K562 (cell line): Measurements from ENCODE around the gene UBE2A. TPM values are rescaled to one million over a fixed set of nuclear protein-coding genes. Genes with fewer than 3 reads are reported as not detected.

ENCODE experiments used
- EWSR1 ChIP-seq: fragments of 450-650 bp; IDR thresholded peaks from 2 replicates; pipeline ENCODE4 v1.6.1; 2018; ENCODE audit warnings: borderline replicate concordance, mild to moderate bottlenecking, low read depth, moderate library complexity; ENCODE audit not compliant: partially characterized antibody
- FOXK2 ChIP-seq, 2 experiments: fragments of 450-650 bp; IDR thresholded peaks in 1 of 2; conservative IDR thresholded peaks in 1 of 2; 2 replicates each; pipeline ENCODE4 v1.6.1; 2016; ENCODE audit warnings: low read depth in 2 of 2, mild to moderate bottlenecking in 1 of 2
- ILF3 ChIP-seq: fragments of 450-650 bp; IDR thresholded peaks from 2 replicates; pipeline ENCODE4 v1.6.1; 2018; ENCODE audit warnings: antibody characterized with exemption, mild to moderate bottlenecking, moderate library complexity, borderline replicate concordance
- JUND ChIP-seq, 2 experiments: IDR thresholded peaks; 2 replicates in 1 of 2; 3 replicates in 1 of 2; pipeline ENCODE4 v1.6.1; 2011; ENCODE audit warnings: borderline replicate concordance in 2 of 2, low read depth in 2 of 2, low read length in 2 of 2, improper control_type of control experiment in 1 of 2, missing biosample characterization in 1 of 2, missing genetic modification characterization in 1 of 2, missing genetic modification reagents in 1 of 2
- KDM5B ChIP-seq: fragments of 200-600 bp; sonication (generic); IDR thresholded peaks from 2 replicates; pipeline ENCODE4 v1.6.1; 2012; ENCODE audit warnings: low read depth, mild to moderate bottlenecking, moderate library complexity, low read length, control low read depth, inconsistent platforms; ENCODE audit not compliant: insufficient replicate concordance
- NEUROD1 ChIP-seq: fragments of 150-350 bp; IDR thresholded peaks from 2 replicates; pipeline ENCODE4 v1.6.1; 2014; ENCODE audit warnings: borderline replicate concordance, low read length, low read depth; ENCODE audit not compliant: partially characterized antibody
- POLR2A ChIP-seq: fragments of 450-650 bp; conservative IDR thresholded peaks from 2 replicates; pipeline ENCODE4 v1.6.1; 2016
- TCF7 ChIP-seq: sonication (generic); IDR thresholded peaks from 2 replicates; pipeline ENCODE4 v1.6.1; 2016; ENCODE audit warnings: antibody characterized with exemption, borderline replicate concordance
- THRAP3 ChIP-seq: fragments of 450-650 bp; IDR thresholded peaks from 2 replicates; pipeline ENCODE4 v1.6.1; 2016; ENCODE audit warnings: mild to moderate bottlenecking, inconsistent platforms, borderline replicate concordance
- ZNF12 ChIP-seq: sonication (generic); formaldehyde crosslinking; IDR thresholded peaks from 2 replicates; pipeline ENCODE4 v1.4.0; 2020; ENCODE audit warnings: mild to moderate bottlenecking, missing genetic modification reagents
- ZNF165 ChIP-seq: fragments of 250-450 bp; sonication (Bioruptor Pico); IDR thresholded peaks from 2 replicates; pipeline ENCODE4 v1.4.0; 2020; ENCODE audit warnings: borderline replicate concordance
- ZNF274 ChIP-seq: IDR thresholded peaks from 2 replicates; pipeline ENCODE4 v1.6.1; 2011; ENCODE audit warnings: low read depth, mild to moderate bottlenecking, low read length, moderate library complexity, borderline replicate concordance
- ZNF3 ChIP-seq: fragments of 250-450 bp; sonication (Bioruptor Pico); IDR thresholded peaks from 2 replicates; pipeline ENCODE4 v1.5.0; 2021; ENCODE audit warnings: mild to moderate bottlenecking, moderate library complexity
- ZNF695 ChIP-seq: fragments of 450-650 bp; formaldehyde crosslinking; IDR thresholded peaks from 2 replicates; pipeline ENCODE4 v1.4.0; 2020; ENCODE audit warnings: mild to moderate bottlenecking, moderate library complexity
- polyA plus RNA-seq, 8 experiments: library from polyadenylated mRNA; depleted of rRNA in 4 of 8; stranded (reverse) in 5 of 8; unstranded in 3 of 8; fragments of >200 nt; fragmentation: Nextera tagmentation in 2 of 8; fragmentation: Illumina TruSeq in 1 of 8; extraction: Ambion mirVana in 2 of 8; extraction: Trizol in 1 of 8; gene quantifications; 2 replicates each; pipeline versions ENCODE4 v1.2.1 to v1.2.3, GENCODE V29; 2011 to 2014; ENCODE audit warnings: inconsistent platforms in 1 of 8, missing spikeins in 1 of 8
- total RNA-seq, 7 experiments: library from RNA; depleted of rRNA in 6 of 7; stranded (reverse); fragments of >200 nt in 6 of 7; fragmentation: Illumina TruSeq in 2 of 7; extraction: Trizol in 2 of 7; gene quantifications; 2 replicates each; pipeline versions ENCODE4 v1.2.1 to v1.2.3, GENCODE V29; 2011 to 2021; ENCODE audit warnings: low replicate concordance in 1 of 7
- TF ChIP-seq, protein P1 (sequence below): sonication (generic); formaldehyde crosslinking; IDR thresholded peaks from 2 replicates; pipeline ENCODE4 v1.8.0; 2022; ENCODE audit warnings: mild to moderate bottlenecking, missing genetic modification reagents
- TF ChIP-seq, protein P2 (sequence below): sonication (generic); formaldehyde crosslinking; IDR thresholded peaks from 2 replicates; pipeline ENCODE4 v1.8.0; 2023; ENCODE audit warnings: missing genetic modification reagents, mild to moderate bottlenecking, borderline replicate concordance
- TF ChIP-seq, protein P3 (sequence below): fragments of 450-650 bp; IDR thresholded peaks from 2 replicates; pipeline ENCODE4 v1.6.1; 2018; ENCODE audit not compliant: partially characterized antibody

Gene UBE2A
- total and polyA plus RNA-seq, 9 of the 15 experiments (the other 6 are each of a cell fraction or from before 2014, with no cell fraction given): 21.6 to 87.6 (median 47.8) TPM

DNA sequence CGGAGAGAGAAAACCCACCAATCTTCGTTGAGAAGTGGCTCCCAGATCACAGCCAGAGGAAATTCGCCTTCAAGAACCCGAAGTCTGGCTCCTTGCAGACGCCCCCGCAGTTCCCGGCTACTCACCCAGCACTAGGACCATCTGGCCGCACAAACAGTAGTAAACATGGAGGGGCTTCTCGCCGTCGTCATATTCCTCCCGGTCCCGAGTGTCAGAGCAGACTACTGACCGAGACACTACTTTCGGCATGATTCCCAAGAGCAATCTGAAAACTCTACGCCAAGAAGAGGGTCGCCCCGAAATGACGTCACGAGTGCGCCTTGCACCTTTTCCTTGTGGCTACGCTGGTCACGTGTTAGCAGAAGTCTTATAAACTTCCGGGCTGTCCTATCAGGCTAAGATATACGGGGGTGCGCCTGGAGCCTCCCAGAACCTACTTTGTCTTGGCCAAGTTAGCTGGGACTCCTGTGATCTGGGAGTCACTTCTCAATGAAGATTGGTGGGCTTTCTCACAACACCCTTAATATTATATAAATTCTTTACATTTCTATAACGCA lies 9.2 kb upstream of the UBE2A start, which contains the start of gene STEEP1 (continued):
- TF ChIP-seq, protein P1, sequence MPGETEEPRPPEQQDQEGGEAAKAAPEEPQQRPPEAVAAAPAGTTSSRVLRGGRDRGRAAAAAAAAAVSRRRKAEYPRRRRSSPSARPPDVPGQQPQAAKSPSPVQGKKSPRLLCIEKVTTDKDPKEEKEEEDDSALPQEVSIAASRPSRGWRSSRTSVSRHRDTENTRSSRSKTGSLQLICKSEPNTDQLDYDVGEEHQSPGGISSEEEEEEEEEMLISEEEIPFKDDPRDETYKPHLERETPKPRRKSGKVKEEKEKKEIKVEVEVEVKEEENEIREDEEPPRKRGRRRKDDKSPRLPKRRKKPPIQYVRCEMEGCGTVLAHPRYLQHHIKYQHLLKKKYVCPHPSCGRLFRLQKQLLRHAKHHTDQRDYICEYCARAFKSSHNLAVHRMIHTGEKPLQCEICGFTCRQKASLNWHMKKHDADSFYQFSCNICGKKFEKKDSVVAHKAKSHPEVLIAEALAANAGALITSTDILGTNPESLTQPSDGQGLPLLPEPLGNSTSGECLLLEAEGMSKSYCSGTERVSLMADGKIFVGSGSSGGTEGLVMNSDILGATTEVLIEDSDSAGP: no peak
- TF ChIP-seq ZNF274 (no peak), ZNF165 (CRISPR knock-in tag) (no peak), KDM5B (peak; percentile 68), EWSR1 (no peak), THRAP3 (no peak), NEUROD1 (peak; percentile 37), ZNF695 (no peak), JUND (IDR thresholded peaks at IDR 0.05; ENCODE audit: borderline replicate concordance, low read depth, low read length) (peak; percentile 94), JUND (tag; IDR thresholded peaks at IDR 0.05; ENCODE audit: borderline replicate concordance, low read depth, low read length) (no peak; the same call in 2 of the 3 replicates), POLR2A (peak; percentile 81), ZNF3 (CRISPR knock-in tag) (no peak), FOXK2 (conservative IDR thresholded peaks at IDR 0.05 in 1 of 2, IDR thresholded peaks at IDR 0.05 in 1 of 2; ENCODE audit: low read depth in 2 of 2) (peak; percentile 95 to 99), TCF7 (no peak), ILF3 (no peak), ZNF12 (CRISPR knock-in tag) (no peak)
- TF ChIP-seq, protein P2, sequence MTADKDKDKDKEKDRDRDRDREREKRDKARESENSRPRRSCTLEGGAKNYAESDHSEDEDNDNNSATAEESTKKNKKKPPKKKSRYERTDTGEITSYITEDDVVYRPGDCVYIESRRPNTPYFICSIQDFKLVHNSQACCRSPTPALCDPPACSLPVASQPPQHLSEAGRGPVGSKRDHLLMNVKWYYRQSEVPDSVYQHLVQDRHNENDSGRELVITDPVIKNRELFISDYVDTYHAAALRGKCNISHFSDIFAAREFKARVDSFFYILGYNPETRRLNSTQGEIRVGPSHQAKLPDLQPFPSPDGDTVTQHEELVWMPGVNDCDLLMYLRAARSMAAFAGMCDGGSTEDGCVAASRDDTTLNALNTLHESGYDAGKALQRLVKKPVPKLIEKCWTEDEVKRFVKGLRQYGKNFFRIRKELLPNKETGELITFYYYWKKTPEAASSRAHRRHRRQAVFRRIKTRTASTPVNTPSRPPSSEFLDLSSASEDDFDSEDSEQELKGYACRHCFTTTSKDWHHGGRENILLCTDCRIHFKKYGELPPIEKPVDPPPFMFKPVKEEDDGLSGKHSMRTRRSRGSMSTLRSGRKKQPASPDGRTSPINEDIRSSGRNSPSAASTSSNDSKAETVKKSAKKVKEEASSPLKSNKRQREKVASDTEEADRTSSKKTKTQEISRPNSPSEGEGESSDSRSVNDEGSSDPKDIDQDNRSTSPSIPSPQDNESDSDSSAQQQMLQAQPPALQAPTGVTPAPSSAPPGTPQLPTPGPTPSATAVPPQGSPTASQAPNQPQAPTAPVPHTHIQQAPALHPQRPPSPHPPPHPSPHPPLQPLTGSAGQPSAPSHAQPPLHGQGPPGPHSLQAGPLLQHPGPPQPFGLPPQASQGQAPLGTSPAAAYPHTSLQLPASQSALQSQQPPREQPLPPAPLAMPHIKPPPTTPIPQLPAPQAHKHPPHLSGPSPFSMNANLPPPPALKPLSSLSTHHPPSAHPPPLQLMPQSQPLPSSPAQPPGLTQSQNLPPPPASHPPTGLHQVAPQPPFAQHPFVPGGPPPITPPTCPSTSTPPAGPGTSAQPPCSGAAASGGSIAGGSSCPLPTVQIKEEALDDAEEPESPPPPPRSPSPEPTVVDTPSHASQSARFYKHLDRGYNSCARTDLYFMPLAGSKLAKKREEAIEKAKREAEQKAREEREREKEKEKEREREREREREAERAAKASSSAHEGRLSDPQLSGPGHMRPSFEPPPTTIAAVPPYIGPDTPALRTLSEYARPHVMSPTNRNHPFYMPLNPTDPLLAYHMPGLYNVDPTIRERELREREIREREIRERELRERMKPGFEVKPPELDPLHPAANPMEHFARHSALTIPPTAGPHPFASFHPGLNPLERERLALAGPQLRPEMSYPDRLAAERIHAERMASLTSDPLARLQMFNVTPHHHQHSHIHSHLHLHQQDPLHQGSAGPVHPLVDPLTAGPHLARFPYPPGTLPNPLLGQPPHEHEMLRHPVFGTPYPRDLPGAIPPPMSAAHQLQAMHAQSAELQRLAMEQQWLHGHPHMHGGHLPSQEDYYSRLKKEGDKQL (CRISPR knock-in tag): no peak
- TF ChIP-seq, protein P3, sequence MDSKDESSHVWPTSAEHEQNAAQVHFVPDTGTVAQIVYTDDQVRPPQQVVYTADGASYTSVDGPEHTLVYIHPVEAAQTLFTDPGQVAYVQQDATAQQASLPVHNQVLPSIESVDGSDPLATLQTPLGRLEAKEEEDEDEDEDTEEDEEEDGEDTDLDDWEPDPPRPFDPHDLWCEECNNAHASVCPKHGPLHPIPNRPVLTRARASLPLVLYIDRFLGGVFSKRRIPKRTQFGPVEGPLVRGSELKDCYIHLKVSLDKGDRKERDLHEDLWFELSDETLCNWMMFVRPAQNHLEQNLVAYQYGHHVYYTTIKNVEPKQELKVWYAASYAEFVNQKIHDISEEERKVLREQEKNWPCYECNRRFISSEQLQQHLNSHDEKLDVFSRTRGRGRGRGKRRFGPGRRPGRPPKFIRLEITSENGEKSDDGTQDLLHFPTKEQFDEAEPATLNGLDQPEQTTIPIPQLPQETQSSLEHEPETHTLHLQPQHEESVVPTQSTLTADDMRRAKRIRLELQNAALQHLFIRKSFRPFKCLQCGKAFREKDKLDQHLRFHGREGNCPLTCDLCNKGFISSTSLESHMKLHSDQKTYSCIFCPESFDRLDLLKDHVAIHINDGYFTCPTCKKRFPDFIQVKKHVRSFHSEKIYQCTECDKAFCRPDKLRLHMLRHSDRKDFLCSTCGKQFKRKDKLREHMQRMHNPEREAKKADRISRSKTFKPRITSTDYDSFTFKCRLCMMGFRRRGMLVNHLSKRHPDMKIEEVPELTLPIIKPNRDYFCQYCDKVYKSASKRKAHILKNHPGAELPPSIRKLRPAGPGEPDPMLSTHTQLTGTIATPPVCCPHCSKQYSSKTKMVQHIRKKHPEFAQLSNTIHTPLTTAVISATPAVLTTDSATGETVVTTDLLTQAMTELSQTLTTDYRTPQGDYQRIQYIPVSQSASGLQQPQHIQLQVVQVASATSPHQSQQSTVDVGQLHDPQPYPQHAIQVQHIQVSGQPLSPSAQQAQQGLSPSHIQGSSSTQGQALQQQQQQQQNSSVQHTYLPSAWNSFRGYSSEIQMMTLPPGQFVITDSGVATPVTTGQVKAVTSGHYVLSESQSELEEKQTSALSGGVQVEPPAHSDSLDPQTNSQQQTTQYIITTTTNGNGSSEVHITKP: peak; percentile 99
